ENCODE results near the gene APOF.
"Not testable (repeated sequence)": the region's sequence is repeated elsewhere in the genome, so short reads cannot be mapped to it uniquely, and the experiment has no call there.

Gene APOF

GRCh38 chr12:56342290-56342689 is 20.4 kb downstream of the APOF start:
- H3K4me1 Mint-ChIP-seq, result peaks cover 31% of the 10 kb centered on the region
- not testable (repeated sequence) for H3K27me3 Mint-ChIP-seq, H3K9me3 Mint-ChIP-seq, ATAC-seq, H3K27ac Mint-ChIP-seq, H3K4me3 Mint-ChIP-seq, DNase-seq

GRCh38 chr12:56341616-56342015 is 21.0 kb downstream of the APOF start:
- DNase-seq, result no peak
- Mint-ChIP-seq H3K9me3 (no peaks in the 10 kb centered on the region), H3K27me3 (no peaks in the 10 kb centered on the region), H3K4me1 (peaks cover 38% of the 10 kb centered on the region), H3K4me3 (no peak overlapping the region), H3K27ac (no peak overlapping the region)
- ATAC-seq, result no peak

GRCh38 chr12:56339158-56339422 is 23.6 kb downstream of the APOF start:
- H3K27ac Mint-ChIP-seq, result peak overlapping the region; percentile 99
- H3K4me1 Mint-ChIP-seq, result peaks cover 50% of the 10 kb centered on the region
- DNase-seq (no peak), ATAC-seq (no peak)
- H3K4me3 Mint-ChIP-seq, result peak overlapping the region; percentile 94 to 97
- no peaks in the 10 kb centered on the region for H3K9me3 Mint-ChIP-seq
- H3K27me3 Mint-ChIP-seq, result no peaks in the 10 kb centered on the region

GRCh38 chr12:56338308-56339157 is 24.1 kb downstream of the APOF start, which contains the start of gene IL23A:
Gene IL23A, plus strand, starts transcription at chr12:56338884. Its CDS starts 161 bp downstream, at chr12:56339045.
- DNase-seq (peak; percentile 81 to 95), ATAC-seq (peak; percentile 88)
- Mint-ChIP-seq H3K27me3 (no peaks in the 10 kb centered on the region), H3K27ac (peak within 1 kb of the TSS; percentile 99), H3K4me3 (peak within 1 kb of the TSS; percentile 94 to 97), H3K9me3 (no peaks in the 10 kb centered on the region), H3K4me1 (peaks cover 51% of the 10 kb centered on the region)

GRCh38 chr12:56337753-56338251 is 24.9 kb downstream of the APOF start:
- Mint-ChIP-seq H3K9me3 (no peaks in the 10 kb centered on the region), H3K4me1 (peaks cover 58% of the 10 kb centered on the region), H3K27me3 (no peaks in the 10 kb centered on the region), H3K4me3 (peak overlapping the region; percentile 64 to 97), H3K27ac (peak overlapping the region; percentile 93 to 99)
- peak; percentile 35 to 69 for DNase-seq
- ATAC-seq, result no peak

GRCh38 chr12:56336361-56337167 is 26.1 kb downstream of the APOF start:
- H3K27me3 Mint-ChIP-seq, result no peaks in the 10 kb centered on the region
- H3K4me3 Mint-ChIP-seq, result peak overlapping the region; percentile 2 to 28
- no peak for ATAC-seq
- H3K27ac Mint-ChIP-seq, result peak overlapping the region; percentile 57 to 90
- no peaks in the 10 kb centered on the region for H3K9me3 Mint-ChIP-seq
- peaks cover 71% of the 10 kb centered on the region for H3K4me1 Mint-ChIP-seq
- no peak for DNase-seq

GRCh38 chr12:56335527-56335926 is 27.1 kb downstream of the APOF start:
- not testable (repeated sequence) for DNase-seq, ATAC-seq, H3K27me3 Mint-ChIP-seq, H3K9me3 Mint-ChIP-seq
- Mint-ChIP-seq H3K27ac (peak overlapping the region in 1 of 2 donors; percentile 93), H3K4me3 (peak overlapping the region; percentile 17 to 47), H3K4me1 (peaks cover 74% of the 10 kb centered on the region)

- Mint-ChIP-seq H3K4me1 (peaks cover 65% of the 10 kb centered on the region), H3K4me3 (peak overlapping the region; percentile 94), H3K27ac (peak overlapping the region; percentile 99), H3K27me3 (no peaks in the 10 kb centered on the region), H3K9me3 (no peaks in the 10 kb centered on the region)
- no peak for ATAC-seq
- no peak for DNase-seq
These were observed 28.2 kb downstream of the APOF start for GRCh38 chr12:56334490-56334793.

GRCh38 chr12:56333679-56334489 is 28.8 kb downstream of the APOF start, which contains the start of gene PAN2:
Gene PAN2, minus strand, starts transcription at chr12:56334000. Its CDS starts 906 bp downstream, at chr12:56333094.
- peak; percentile 90 to 97 for DNase-seq
- Mint-ChIP-seq H3K27ac (peak within 1 kb of the TSS; percentile 99), H3K4me3 (peak within 1 kb of the TSS; percentile 94), H3K4me1 (peaks cover 59% of the 10 kb centered on the region), H3K27me3 (no peaks in the 10 kb centered on the region), H3K9me3 (no peaks in the 10 kb centered on the region)
- peak; percentile 89 for ATAC-seq

GRCh38 chr12:56333197-56333678 is 29.4 kb downstream of the APOF start:
- Mint-ChIP-seq H3K4me1 (peaks cover 53% of the 10 kb centered on the region), H3K4me3 (peak overlapping the region; percentile 94)

GRCh38 chr12:56332512-56333196 is 30.0 kb downstream of the APOF start:
- Mint-ChIP-seq H3K4me1 (peaks cover 47% of the 10 kb centered on the region), H3K27ac (peak overlapping the region; percentile 99), H3K9me3 (no peaks in the 10 kb centered on the region), H3K4me3 (peak overlapping the region; percentile 94), H3K27me3 (no peaks in the 10 kb centered on the region)
- ATAC-seq (no peak), DNase-seq (no peak)

More at GRCh38 chr12:56333197-56333678, 29.4 kb downstream of the APOF start:
- H3K27me3 Mint-ChIP-seq, result no peaks in the 10 kb centered on the region
- no peaks in the 10 kb centered on the region for H3K9me3 Mint-ChIP-seq
- ATAC-seq, result peak; percentile 22
- DNase-seq, result no peak
- peak overlapping the region; percentile 99 for H3K27ac Mint-ChIP-seq

- Mint-ChIP-seq H3K27me3 (no peaks in the 10 kb centered on the region), H3K4me3 (no peak overlapping the region), H3K9me3 (no peaks in the 10 kb centered on the region)
These were observed 31.6 kb downstream of the APOF start for GRCh38 chr12:56330936-56331490.

GRCh38 chr12:56326533-56326932 is 36.1 kb downstream of the APOF start:
- Mint-ChIP-seq H3K27ac (no peak overlapping the region), H3K9me3 (no peaks in the 10 kb centered on the region), H3K27me3 (no peaks in the 10 kb centered on the region)

More at GRCh38 chr12:56330936-56331490, 31.6 kb downstream of the APOF start:
- H3K4me1 Mint-ChIP-seq, result peaks cover 42% of the 10 kb centered on the region
- H3K27ac Mint-ChIP-seq, result no peak overlapping the region
- ATAC-seq, result no peak
- DNase-seq, result no peak

GRCh38 chr12:56326126-56326525 is 36.5 kb downstream of the APOF start:
- ATAC-seq, result no peak
- Mint-ChIP-seq H3K4me3 (no peak overlapping the region), H3K4me1 (peaks cover 9% of the 10 kb centered on the region), H3K27ac (no peak overlapping the region), H3K9me3 (no peaks in the 10 kb centered on the region), H3K27me3 (no peaks in the 10 kb centered on the region)
- no peak for DNase-seq

More at GRCh38 chr12:56326533-56326932, 36.1 kb downstream of the APOF start:
- DNase-seq (no peak), ATAC-seq (no peak)
- H3K4me1 Mint-ChIP-seq, result peaks cover 12% of the 10 kb centered on the region
- no peak overlapping the region for H3K4me3 Mint-ChIP-seq

Data from stimulated activated naive CD8-positive, alpha-beta T cell treated with anti-CD3 and anti-CD28 coated beads, Interleukin-15, amount 100 ng/mL, for 72 hours (primary cell).